SK-N-SH (cell line): ENCODE results near the gene ERC1. TPM values are rescaled to one million over a fixed set of nuclear protein-coding genes. Genes with fewer than 3 reads are reported as not detected.
A peak's percentile ranks its signal among the peaks of the same experiment; 100 is the strongest.
"Not testable (repeated sequence)": the region's sequence is repeated elsewhere in the genome, so short reads cannot be mapped to it uniquely, and the experiment has no call there.

Experiments
- CTCF ChIA-PET: fragments of 300-600, 350-600 bp; formaldehyde crosslinking; extraction: SDS; loops from one replicate; lab custom pipeline; 2021; lab: Yijun Ruan, JAX
- POLR2A ChIA-PET: fragments of 350-600 bp; sonication (Branson Sonifier 250); formaldehyde crosslinking; extraction: SDS; loops from one replicate; lab custom pipeline; 2020; ENCODE audit warnings: antibody characterized with exemption, inconsistent platforms; lab: Yijun Ruan, JAX
- DNase-seq: peaks from one replicate; pipeline ENCODE4 v3.0.0; 2012
- H2AFZ ChIP-seq: fragments of 200-600 bp; sonication (generic); 2 replicates; pipeline ENCODE4 v1.8.1; 2016; ENCODE audit warnings: antibody characterized with exemption, mild to moderate bottlenecking, low read depth
- H3F3A ChIP-seq: fragments of 200-600 bp; sonication (generic); replicated peaks from 2 replicates; pipeline ENCODE3; 2016; ENCODE audit warnings: antibody characterized with exemption, mild to moderate bottlenecking; ENCODE audit not compliant: insufficient read depth
- H3K27ac ChIP-seq, 2 experiments: fragments of 200-500 bp in 1 of 2; fragments of 200-600 bp in 1 of 2; sonication (Bioruptor generic) in 1 of 2; sonication (generic), shearing (Covaris generic) in 1 of 2; 2 replicates each; pipeline versions ENCODE4 v1.5.1 to v1.6.1; 2014 to 2016; ENCODE audit warnings: low read depth in 2 of 2, inconsistent platforms in 1 of 2, low read length in 1 of 2, mild to moderate bottlenecking in 1 of 2, mixed read lengths in 1 of 2
- H3K27me3 ChIP-seq: fragments of 200-600 bp; sonication (generic), shearing (Covaris generic); 2 replicates; pipeline ENCODE4 v1.6.1; 2016; ENCODE audit warnings: mixed run types; ENCODE audit not compliant: insufficient read depth
- H3K36me3 ChIP-seq, 2 experiments: fragments of 200-500 bp in 1 of 2; fragments of 200-600 bp in 1 of 2; sonication (Bioruptor generic) in 1 of 2; sonication (generic) in 1 of 2; replicated peaks in 1 of 2; 2 replicates each; pipeline versions ENCODE3 to v1.5.1; 2014 to 2016; ENCODE audit warnings: low read length in 1 of 2, mild to moderate bottlenecking in 1 of 2; ENCODE audit not compliant: insufficient read depth in 2 of 2, control insufficient read depth in 1 of 2
- H3K4me1 ChIP-seq, 2 experiments: fragments of 200-500 bp in 1 of 2; fragments of 200-600 bp in 1 of 2; sonication (Bioruptor generic) in 1 of 2; sonication (generic), shearing (Covaris generic) in 1 of 2; 2 replicates each; pipeline versions ENCODE4 v1.5.1 to v1.6.1; 2014 to 2016; ENCODE audit warnings: low read depth in 1 of 2, low read length in 1 of 2, mixed run types in 1 of 2; ENCODE audit not compliant: insufficient read depth in 2 of 2, control insufficient read depth in 1 of 2
- H3K4me2 ChIP-seq: fragments of 200-600 bp; sonication (generic), shearing (Covaris generic); 2 replicates; pipeline ENCODE4 v1.6.1; 2017; ENCODE audit warnings: mixed run types
- H3K4me3 ChIP-seq, 2 experiments: fragments of 200-500 bp in 1 of 2; fragments of 200-600 bp in 1 of 2; sonication (Bioruptor generic) in 1 of 2; sonication (generic), shearing (Covaris generic) in 1 of 2; 2 replicates each; pipeline versions ENCODE4 v1.5.1 to v1.8.1; 2014 to 2016; ENCODE audit warnings: low read depth in 2 of 2, inconsistent platforms in 1 of 2, low read length in 1 of 2, mild to moderate bottlenecking in 1 of 2, mixed read lengths in 1 of 2, moderate library complexity in 1 of 2
- H3K79me2 ChIP-seq: fragments of 200-600 bp; sonication (generic); 2 replicates; pipeline ENCODE4 v1.8.1; 2017; ENCODE audit warnings: mild to moderate bottlenecking; ENCODE audit not compliant: insufficient read depth
- H3K9ac ChIP-seq: fragments of 200-600 bp; sonication (generic); 2 replicates; pipeline ENCODE4 v1.6.1; 2017; ENCODE audit warnings: mixed run types
- H3K9me2 ChIP-seq: fragments of 200-600 bp; sonication (generic); 2 replicates; pipeline ENCODE4 v1.6.1; 2017; ENCODE audit warnings: mixed run types
- H3K9me3 ChIP-seq: fragments of 200-600 bp; sonication (generic); 2 replicates; pipeline ENCODE4 v1.6.1; 2017; ENCODE audit warnings: mixed run types, mild to moderate bottlenecking, moderate library complexity
- H4K20me1 ChIP-seq: fragments of 200-600 bp; sonication (generic); 2 replicates; pipeline ENCODE4 v1.6.1; 2017; ENCODE audit warnings: mild to moderate bottlenecking, mixed run types; ENCODE audit not compliant: insufficient read depth
- SIN3A ChIP-seq: IDR thresholded peaks from 2 replicates; pipeline ENCODE4 v1.6.1; 2012; ENCODE audit warnings: low read depth, mild to moderate bottlenecking, low read length, moderate library complexity, borderline replicate concordance
- WGBS: methylation state at CpG from one replicate; pipeline ENCODE4 v1.1.6; 2017; ENCODE audit warnings: low lambda C conversion rate; 5-methylcytosine and 5-hydroxymethylcytosine counted together
- polyA plus RNA-seq, 3 experiments: library from polyadenylated mRNA; depleted of rRNA; stranded (reverse); fragments of >200 nt; gene quantifications; 2 replicates each; pipeline ENCODE4 v1.2.3, GENCODE V29; 2012
- TF ChIP-seq, protein P1 (sequence below): IDR thresholded peaks from 2 replicates; pipeline ENCODE4; 2012

The ERC1 gene
- polyA plus RNA-seq, 1 of the 3 experiments (the other 2 are of a cell fraction), result 7.5 TPM

DNA sequence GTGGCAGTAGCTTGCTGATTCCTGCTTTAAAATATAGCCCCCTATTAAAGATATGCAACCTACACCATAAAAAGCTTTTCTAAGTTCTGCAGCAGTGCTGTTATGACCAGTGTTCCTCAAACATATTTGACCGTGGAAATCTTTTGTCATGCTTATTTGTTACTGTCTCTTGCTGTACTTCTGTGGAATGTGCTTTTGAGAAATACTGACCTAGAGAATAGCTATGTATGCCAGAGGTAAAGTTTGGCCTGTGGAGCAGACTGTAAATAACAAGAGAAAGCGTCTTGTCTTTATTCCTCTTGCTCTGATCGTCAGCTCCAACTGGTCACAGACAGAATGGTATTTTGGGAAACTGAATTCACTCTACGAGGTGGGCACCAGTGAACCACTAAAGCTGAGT lies 364.4 kb downstream of the ERC1 start:
- H3K9me3 ChIP-seq, result no peaks in the 10 kb centered on the region

DNA sequence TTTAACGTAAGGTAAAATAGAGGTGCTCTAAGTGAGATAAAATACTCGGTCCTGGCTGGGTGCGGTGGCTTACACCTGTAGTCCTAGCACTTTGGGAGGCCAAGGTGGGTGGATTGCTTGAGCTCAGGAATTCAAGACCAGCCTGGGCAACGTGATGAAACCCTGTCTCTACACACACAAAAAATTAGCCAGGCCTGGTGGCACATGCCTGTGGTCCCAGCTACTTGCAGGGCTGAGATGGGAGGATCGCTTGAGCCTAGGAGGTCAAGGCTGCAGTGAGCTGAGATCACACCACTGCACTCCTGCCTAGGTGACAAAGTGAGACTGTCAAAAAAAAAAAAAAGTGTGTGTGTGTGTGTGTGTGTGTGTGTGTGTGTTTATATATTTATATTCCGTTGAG lies 364.8 kb downstream of the ERC1 start:
- POLR2A ChIA-PET, result not testable (repeated sequence)

More for the DNA sequence above, 364.4 kb downstream of the ERC1 start:
- ChIA-PET CTCF (interaction anchor here (1.2 kb wide), 1 partner anchor 11 kb away, joined by 3 read pairs; no protein-coding TSS in a partner anchor), POLR2A (no interaction called here)
- DNase-seq, result no peak
- Histone ChIP-seq H3K4me3 (no peak overlapping the region), H3F3A (peaks cover 30% of the 10 kb centered on the region), H2AFZ (no peak overlapping the region), H3K27ac (no peak overlapping the region), H3K9me2 (no peaks in the 10 kb centered on the region), H3K4me1 (peaks cover 8 to 13% of the 10 kb centered on the region in 2 experiments; a peak in 3 of 4 replicates), H3K9ac (no peak overlapping the region), H3K4me2 (no peak overlapping the region), H3K36me3 (no peaks in the 10 kb centered on the region), H4K20me1 (no peaks in the 10 kb centered on the region), H3K79me2 (no peaks in the 10 kb centered on the region), H3K27me3 (no peaks in the 10 kb centered on the region)
- no peak for TF ChIP-seq SIN3A
- 91% methylated on average over 4 of the region's 4 CpGs for WGBS

DNA sequence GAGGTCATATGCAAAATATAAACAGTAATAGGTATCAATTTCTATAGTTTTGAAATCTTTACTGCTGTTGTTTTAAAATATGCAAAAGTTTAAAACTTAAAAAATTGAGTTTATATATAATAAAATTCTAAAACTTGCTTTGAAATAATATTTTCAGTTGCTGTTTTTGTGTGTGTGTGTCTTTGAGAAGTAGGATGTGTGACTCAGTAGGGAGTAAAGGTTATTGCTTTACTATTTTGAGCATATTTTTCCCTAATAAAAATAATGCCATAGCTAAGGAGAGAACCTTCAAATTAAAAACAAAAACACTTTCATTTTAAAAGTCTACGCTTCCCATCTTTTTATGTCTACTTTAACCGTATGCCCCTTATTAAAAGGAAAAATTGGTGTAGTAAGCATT lies 365.3 kb downstream of the ERC1 start:
- Histone ChIP-seq H4K20me1 (no peaks in the 10 kb centered on the region), H3K4me1 (peaks cover 5 to 8% of the 10 kb centered on the region in 2 experiments; a peak in 3 of 4 replicates), H3K9me2 (no peaks in the 10 kb centered on the region), H3K36me3 (no peaks in the 10 kb centered on the region), H3K27me3 (no peaks in the 10 kb centered on the region), H2AFZ (no peak overlapping the region)
- no peak for DNase-seq
- 90% methylated on average over 2 of the region's 2 CpGs for WGBS
- TF ChIP-seq, protein P1, sequence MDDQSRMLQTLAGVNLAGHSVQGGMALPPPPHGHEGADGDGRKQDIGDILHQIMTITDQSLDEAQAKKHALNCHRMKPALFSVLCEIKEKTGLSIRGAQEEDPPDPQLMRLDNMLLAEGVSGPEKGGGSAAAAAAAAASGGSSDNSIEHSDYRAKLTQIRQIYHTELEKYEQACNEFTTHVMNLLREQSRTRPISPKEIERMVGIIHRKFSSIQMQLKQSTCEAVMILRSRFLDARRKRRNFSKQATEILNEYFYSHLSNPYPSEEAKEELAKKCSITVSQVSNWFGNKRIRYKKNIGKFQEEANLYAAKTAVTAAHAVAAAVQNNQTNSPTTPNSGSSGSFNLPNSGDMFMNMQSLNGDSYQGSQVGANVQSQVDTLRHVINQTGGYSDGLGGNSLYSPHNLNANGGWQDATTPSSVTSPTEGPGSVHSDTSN, result no peak
- TF ChIP-seq, all 33 proteins: peak for 0
- Histone ChIP-seq H3K4me3 (no peak overlapping the region), H3K4me2 (0 out of 2 replicates have a peak overlapping the region, but pooled peaks have one; percentile 12), H3K9me3 (no peaks in the 10 kb centered on the region), H3K27ac (peak overlapping the region in 1 of 2 experiments; percentile 35; a peak in 1 of 4 replicates), H3K79me2 (no peaks in the 10 kb centered on the region), H3F3A (peaks cover 31% of the 10 kb centered on the region), H3K9ac (no peak overlapping the region)
- POLR2A ChIA-PET, result interaction anchor here (0.7 kb wide), 1 partner anchor 80 kb away, joined by 3 read pairs; no protein-coding TSS in a partner anchor
- CTCF ChIA-PET, result interaction anchor here (1.1 kb wide), 1 partner anchor 91 kb away, joined by 3 read pairs; no protein-coding TSS in a partner anchor

More for the DNA sequence above, 364.8 kb downstream of the ERC1 start:
- peaks cover 31% of the 10 kb centered on the region for H3F3A ChIP-seq
- H3K27ac ChIP-seq, DNase-seq, H3K9me2 ChIP-seq, H3K27me3 ChIP-seq, H3K9ac ChIP-seq, H2AFZ ChIP-seq, H3K79me2 ChIP-seq, H3K4me2 ChIP-seq, H3K9me3 ChIP-seq, H3K4me3 ChIP-seq, H3K36me3 ChIP-seq, H4K20me1 ChIP-seq: not testable (repeated sequence)
- H3K4me1 ChIP-seq, result peaks cover 5 to 12% of the 10 kb centered on the region in 2 experiments; a peak in 3 of 4 replicates
- WGBS, result 95% methylated on average over 6 of the region's 6 CpGs
- CTCF ChIA-PET, result interaction anchor here (1.2 kb wide), 1 partner anchor 12 kb away, joined by 3 read pairs; no protein-coding TSS in a partner anchor
